Measurements from ENCODE around the gene APOH.

- TF ChIP-seq, protein P1, sequence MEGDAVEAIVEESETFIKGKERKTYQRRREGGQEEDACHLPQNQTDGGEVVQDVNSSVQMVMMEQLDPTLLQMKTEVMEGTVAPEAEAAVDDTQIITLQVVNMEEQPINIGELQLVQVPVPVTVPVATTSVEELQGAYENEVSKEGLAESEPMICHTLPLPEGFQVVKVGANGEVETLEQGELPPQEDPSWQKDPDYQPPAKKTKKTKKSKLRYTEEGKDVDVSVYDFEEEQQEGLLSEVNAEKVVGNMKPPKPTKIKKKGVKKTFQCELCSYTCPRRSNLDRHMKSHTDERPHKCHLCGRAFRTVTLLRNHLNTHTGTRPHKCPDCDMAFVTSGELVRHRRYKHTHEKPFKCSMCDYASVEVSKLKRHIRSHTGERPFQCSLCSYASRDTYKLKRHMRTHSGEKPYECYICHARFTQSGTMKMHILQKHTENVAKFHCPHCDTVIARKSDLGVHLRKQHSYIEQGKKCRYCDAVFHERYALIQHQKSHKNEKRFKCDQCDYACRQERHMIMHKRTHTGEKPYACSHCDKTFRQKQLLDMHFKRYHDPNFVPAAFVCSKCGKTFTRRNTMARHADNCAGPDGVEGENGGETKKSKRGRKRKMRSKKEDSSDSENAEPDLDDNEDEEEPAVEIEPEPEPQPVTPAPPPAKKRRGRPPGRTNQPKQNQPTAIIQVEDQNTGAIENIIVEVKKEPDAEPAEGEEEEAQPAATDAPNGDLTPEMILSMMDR (IDR thresholded peaks at IDR 0.05), result no peak
- TF ChIP-seq ZFX (IDR thresholded peaks at IDR 0.05; ENCODE audit: borderline replicate concordance), result no peak
Observed at GRCh38 chr17:66171172-66171571, 58.0 kb downstream of the APOH start.
